ENCODE measurements around the gene TMEM179. TPM values are rescaled to one million over a fixed set of nuclear protein-coding genes. Genes with fewer than 3 reads are reported as not detected.
A peak's percentile ranks its signal among the peaks of the same experiment; 100 is the strongest.

The TMEM179 gene
- total RNA-seq, 1 donor from 2014 or later, result 0.75 TPM

DNA sequence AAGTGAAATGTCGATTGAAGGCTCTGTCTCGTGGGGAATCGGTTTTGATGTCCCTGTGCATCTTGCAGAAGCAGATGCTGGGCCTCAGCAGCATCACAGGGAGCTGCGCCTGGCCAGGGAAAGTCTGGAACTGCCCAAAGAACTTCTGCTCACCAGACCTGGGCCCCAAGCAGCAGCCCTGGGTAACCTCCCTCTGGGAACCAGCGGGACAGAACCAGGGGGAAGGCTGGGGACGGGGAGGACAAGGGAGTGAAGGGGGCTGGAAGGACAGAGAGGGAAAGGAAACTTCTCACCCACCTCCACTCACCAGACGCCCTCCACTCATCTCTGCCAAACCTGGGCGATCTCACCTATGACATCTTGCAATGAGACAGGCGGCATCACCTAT is 51.8 kb downstream of the TMEM179 start:
- no peak for DNase-seq (ENCODE audit: low spot score)
- no peaks in the 10 kb centered on the region for H3K4me1 Mint-ChIP-seq (ENCODE audit: low read depth)
- no peaks in the 10 kb centered on the region for H3K9me3 Mint-ChIP-seq (ENCODE audit: low read depth)
- H3K4me3 Mint-ChIP-seq (ENCODE audit: unreplicated experiment), result no peak overlapping the region
- H3K27me3 Mint-ChIP-seq (ENCODE audit: low read depth), result peaks cover 32% of the 10 kb centered on the region
- no peaks in the 10 kb centered on the region for H3K36me3 Mint-ChIP-seq (ENCODE audit: low read depth)
- H3K27ac Mint-ChIP-seq (ENCODE audit: unreplicated experiment), result no peak overlapping the region
- TF ChIP-seq, protein P1, sequence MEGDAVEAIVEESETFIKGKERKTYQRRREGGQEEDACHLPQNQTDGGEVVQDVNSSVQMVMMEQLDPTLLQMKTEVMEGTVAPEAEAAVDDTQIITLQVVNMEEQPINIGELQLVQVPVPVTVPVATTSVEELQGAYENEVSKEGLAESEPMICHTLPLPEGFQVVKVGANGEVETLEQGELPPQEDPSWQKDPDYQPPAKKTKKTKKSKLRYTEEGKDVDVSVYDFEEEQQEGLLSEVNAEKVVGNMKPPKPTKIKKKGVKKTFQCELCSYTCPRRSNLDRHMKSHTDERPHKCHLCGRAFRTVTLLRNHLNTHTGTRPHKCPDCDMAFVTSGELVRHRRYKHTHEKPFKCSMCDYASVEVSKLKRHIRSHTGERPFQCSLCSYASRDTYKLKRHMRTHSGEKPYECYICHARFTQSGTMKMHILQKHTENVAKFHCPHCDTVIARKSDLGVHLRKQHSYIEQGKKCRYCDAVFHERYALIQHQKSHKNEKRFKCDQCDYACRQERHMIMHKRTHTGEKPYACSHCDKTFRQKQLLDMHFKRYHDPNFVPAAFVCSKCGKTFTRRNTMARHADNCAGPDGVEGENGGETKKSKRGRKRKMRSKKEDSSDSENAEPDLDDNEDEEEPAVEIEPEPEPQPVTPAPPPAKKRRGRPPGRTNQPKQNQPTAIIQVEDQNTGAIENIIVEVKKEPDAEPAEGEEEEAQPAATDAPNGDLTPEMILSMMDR (IDR thresholded peaks at IDR 0.05), result no peak

DNA sequence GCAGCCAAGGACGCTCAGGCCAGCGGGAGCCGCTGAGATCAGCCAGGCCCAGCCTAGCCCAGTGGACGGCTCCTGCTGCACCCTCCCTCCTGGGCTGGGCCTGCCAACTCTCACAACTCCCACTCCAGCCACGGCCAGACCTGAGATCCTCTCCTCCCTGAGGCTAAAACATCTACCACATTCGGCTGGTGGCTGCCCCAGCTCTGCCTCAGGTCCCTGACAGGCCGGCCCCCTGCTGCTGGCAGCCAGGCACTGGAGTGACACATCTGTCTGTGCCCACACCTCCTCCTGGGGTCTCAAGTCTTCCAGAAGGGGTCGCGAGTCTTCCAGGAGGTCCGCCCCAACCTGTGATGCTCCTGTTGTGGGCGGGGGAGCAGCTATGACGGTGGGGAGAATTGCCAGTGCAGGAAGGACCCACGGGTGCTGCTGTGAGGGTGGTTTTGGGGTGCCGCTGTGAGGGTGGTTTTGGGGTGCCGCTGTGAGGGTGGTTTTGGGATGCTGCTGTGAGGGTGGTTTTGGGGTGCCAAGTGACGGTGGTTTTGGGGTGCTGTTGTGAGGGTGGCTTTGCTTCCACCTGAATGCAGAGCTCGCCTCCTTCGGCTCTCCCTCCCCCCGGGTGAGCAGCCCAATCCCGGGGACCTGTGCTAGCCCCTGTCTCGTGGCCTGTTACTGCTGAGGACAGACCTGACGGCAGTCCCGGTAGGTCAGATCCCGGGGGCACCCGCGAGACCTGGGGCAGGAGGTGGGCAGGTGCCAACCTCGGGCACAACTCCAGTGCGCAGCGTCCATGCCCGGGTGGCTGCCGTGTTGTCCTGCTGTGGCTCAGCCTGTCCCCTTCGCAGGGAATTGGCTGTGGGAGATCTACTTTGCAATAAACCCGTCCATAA is 52.5 kb downstream of the TMEM179 start:
- no peaks in the 10 kb centered on the region for H3K9me3 Mint-ChIP-seq (ENCODE audit: low read depth)
- TF ChIP-seq, protein P1 (IDR thresholded peaks at IDR 0.05), result no peak
- H3K36me3 Mint-ChIP-seq (ENCODE audit: low read depth), result no peaks in the 10 kb centered on the region
- H3K4me1 Mint-ChIP-seq (ENCODE audit: low read depth), result no peaks in the 10 kb centered on the region
- H3K27me3 Mint-ChIP-seq (ENCODE audit: low read depth), result peaks cover 28% of the 10 kb centered on the region
- DNase-seq (ENCODE audit: low spot score), result peak; percentile 92
- H3K27ac Mint-ChIP-seq (ENCODE audit: unreplicated experiment), result no peak overlapping the region
- no peak overlapping the region for H3K4me3 Mint-ChIP-seq (ENCODE audit: unreplicated experiment)

DNA sequence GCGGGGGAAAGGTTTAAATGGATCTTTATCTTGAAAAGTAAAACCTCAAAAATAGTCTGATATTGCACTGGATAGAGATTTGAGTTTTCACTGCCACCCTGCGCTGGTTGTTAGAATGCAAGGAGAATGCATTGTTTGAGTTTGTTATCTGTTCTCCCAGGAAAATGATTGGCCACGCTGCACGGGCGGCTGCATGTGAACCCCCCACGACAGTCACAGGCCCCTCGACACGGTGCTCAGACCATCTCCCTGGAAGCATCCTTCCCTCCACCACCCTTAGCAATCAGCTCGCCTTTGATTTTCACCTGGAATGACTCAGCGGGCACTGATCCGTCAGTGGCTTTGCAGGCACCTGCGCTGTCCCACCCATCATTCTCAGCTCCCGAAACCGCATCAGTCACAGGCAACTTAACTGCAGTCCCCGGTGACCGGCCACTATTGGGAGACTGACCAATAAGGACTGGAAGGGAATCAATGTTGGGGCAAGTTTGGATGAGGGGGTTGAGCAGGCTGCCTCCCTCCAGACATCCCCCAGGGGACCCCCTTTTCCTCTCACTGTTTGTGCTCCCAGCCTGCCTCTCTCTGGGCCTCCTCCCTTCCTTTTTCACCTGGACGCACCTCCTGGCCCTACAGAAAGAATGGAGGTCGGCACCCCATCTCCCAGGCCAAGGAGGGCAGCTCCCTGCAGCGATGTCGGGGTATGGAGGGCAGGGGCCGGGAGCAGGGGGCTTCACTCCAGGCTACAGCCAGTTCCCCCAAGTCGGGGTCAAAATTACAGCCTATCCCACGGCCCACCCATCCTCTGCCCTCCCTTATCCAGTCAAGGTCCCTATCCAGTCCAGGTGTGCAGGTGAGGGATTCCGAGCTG is 53.5 kb downstream of the TMEM179 start:
- Mint-ChIP-seq H3K4me3 (ENCODE audit: unreplicated experiment) (no peak overlapping the region), H3K36me3 (ENCODE audit: low read depth) (no peaks in the 10 kb centered on the region), H3K9me3 (ENCODE audit: low read depth) (no peaks in the 10 kb centered on the region), H3K27me3 (ENCODE audit: low read depth) (peaks cover 32% of the 10 kb centered on the region), H3K4me1 (ENCODE audit: low read depth) (no peaks in the 10 kb centered on the region), H3K27ac (ENCODE audit: unreplicated experiment) (no peak overlapping the region)
- no peak for DNase-seq (ENCODE audit: low spot score)
- TF ChIP-seq, protein P1 (IDR thresholded peaks at IDR 0.05), result no peak

DNA sequence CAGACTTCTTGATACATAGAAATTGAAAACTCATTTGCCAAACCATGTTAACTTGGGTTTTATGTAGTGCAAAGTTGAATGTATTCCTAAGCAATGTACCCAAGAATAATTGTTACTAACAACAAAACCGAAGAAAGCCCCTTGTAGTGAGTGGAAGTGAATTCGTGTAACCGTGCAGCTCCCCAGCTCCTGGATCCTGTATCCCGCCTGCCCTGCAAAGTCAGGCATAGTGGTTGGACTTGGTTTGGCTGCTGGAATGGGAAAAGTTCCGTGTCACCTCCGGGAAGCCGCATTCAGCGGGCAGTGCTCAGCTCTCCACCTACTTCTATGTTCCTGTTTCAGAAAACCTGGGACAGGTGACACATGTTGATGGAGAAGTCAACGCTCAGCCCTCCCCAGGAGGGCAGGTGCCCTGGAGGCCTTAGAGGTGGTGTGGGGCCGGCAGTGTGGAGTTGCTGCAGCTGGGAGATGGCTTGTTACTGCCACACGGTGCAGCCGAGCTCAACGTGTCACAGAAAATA is 54.2 kb downstream of the TMEM179 start:
- no peaks in the 10 kb centered on the region for H3K4me1 Mint-ChIP-seq (ENCODE audit: low read depth)
- H3K9me3 Mint-ChIP-seq (ENCODE audit: low read depth), result no peaks in the 10 kb centered on the region
- no peak overlapping the region for H3K4me3 Mint-ChIP-seq (ENCODE audit: unreplicated experiment)
- DNase-seq (ENCODE audit: low spot score), result no peak
- no peak overlapping the region for H3K27ac Mint-ChIP-seq (ENCODE audit: unreplicated experiment)
- TF ChIP-seq, protein P1 (IDR thresholded peaks at IDR 0.05), result no peak
- peaks cover 32% of the 10 kb centered on the region for H3K27me3 Mint-ChIP-seq (ENCODE audit: low read depth)
- H3K36me3 Mint-ChIP-seq (ENCODE audit: low read depth), result no peaks in the 10 kb centered on the region
